ENCODE results near the gene SSR3.

SSR3 gene

DNA sequence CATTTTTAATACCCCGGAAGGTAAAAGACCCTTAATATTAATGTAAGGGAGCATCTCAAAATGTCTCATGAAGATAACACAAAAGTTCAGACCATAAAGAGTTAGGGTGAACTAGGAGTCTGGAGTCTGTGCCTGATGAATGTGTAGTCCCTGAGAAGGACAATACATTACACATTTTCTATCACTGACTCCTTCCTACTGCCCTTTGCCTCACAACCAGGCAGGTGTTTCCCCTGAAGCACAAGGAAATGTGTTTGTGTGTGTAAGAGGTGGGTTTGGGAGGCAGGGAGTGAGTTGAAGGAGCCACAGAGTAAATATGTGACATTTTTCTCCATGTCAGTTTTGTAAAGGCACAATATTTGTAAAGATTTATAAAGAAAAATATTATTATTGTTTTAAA is 59.1 kb downstream of the SSR3 start:
- peaks cover 10% of the 10 kb centered on the region for H3K27me3 ChIP-seq (ENCODE audit: control insufficient read depth, low read length)
- H3K36me3 ChIP-seq (ENCODE audit: control insufficient read depth, low read length), result no peaks in the 10 kb centered on the region
- no peak overlapping the region for H3K27ac ChIP-seq (ENCODE audit: low read depth, low read length)
- no peaks in the 10 kb centered on the region for H3K9me2 ChIP-seq (replicated peaks; ENCODE audit: control insufficient read depth, low read length)
- H3F3A ChIP-seq (ENCODE audit: control insufficient read depth, insufficient read depth), result no peaks in the 10 kb centered on the region
- H3K4me2 ChIP-seq (ENCODE audit: low read length), result no peak overlapping the region
- H3K4me3 ChIP-seq (ENCODE audit: low read length), result no peak overlapping the region
- H3K4me1 ChIP-seq (ENCODE audit: control insufficient read depth, low read length), result no peaks in the 10 kb centered on the region
- TF ChIP-seq, protein P1, sequence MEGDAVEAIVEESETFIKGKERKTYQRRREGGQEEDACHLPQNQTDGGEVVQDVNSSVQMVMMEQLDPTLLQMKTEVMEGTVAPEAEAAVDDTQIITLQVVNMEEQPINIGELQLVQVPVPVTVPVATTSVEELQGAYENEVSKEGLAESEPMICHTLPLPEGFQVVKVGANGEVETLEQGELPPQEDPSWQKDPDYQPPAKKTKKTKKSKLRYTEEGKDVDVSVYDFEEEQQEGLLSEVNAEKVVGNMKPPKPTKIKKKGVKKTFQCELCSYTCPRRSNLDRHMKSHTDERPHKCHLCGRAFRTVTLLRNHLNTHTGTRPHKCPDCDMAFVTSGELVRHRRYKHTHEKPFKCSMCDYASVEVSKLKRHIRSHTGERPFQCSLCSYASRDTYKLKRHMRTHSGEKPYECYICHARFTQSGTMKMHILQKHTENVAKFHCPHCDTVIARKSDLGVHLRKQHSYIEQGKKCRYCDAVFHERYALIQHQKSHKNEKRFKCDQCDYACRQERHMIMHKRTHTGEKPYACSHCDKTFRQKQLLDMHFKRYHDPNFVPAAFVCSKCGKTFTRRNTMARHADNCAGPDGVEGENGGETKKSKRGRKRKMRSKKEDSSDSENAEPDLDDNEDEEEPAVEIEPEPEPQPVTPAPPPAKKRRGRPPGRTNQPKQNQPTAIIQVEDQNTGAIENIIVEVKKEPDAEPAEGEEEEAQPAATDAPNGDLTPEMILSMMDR (IDR thresholded peaks at IDR 0.05; ENCODE audit: low read depth, low read length, poor library complexity, severe bottlenecking), result no peak
- TF ChIP-seq EZH2phosphoT487 (IDR thresholded peaks at IDR 0.05; ENCODE audit: borderline replicate concordance, low read length), result no peak
- H3K79me2 ChIP-seq (ENCODE audit: control insufficient read depth, low read length), result no peaks in the 10 kb centered on the region
- H4K20me1 ChIP-seq (ENCODE audit: control insufficient read depth, insufficient read depth, low read depth, low read length), result no peaks in the 10 kb centered on the region
- peaks cover 7% of the 10 kb centered on the region; the same call in 1 of the 2 replicates for H3K9me3 ChIP-seq (ENCODE audit: control insufficient read depth, insufficient read depth, low read length)

DNA sequence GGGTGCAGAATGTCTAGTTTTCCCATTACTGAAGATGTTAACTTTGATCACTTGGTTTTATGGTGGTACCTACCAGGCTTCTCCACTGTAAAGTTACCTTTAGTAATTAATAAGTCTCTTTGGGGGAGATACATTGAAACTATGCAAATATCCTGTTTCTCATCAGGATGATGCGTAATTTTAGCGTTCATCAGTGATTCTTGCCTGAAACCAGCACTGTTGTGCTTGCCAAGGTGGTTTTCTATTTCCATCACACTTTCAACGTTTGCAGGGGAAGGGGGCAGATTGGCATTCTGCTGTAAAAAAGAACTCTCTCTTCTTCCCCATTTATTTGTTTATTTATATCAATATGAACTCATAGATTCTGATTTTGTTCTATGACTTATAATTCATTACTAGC is 61.0 kb downstream of the SSR3 start:
- Histone ChIP-seq H3K79me2 (ENCODE audit: control insufficient read depth, low read length) (no peaks in the 10 kb centered on the region), H3F3A (ENCODE audit: control insufficient read depth, insufficient read depth) (no peaks in the 10 kb centered on the region), H3K4me2 (ENCODE audit: low read length) (no peak overlapping the region), H4K20me1 (ENCODE audit: control insufficient read depth, insufficient read depth, low read depth, low read length) (no peaks in the 10 kb centered on the region), H3K27ac (ENCODE audit: low read depth, low read length) (no peak overlapping the region), H3K4me1 (ENCODE audit: control insufficient read depth, low read length) (no peaks in the 10 kb centered on the region), H3K4me3 (ENCODE audit: low read length) (no peak overlapping the region), H3K36me3 (ENCODE audit: control insufficient read depth, low read length) (no peaks in the 10 kb centered on the region), H3K9me2 (replicated peaks; ENCODE audit: control insufficient read depth, low read length) (no peaks in the 10 kb centered on the region), H3K27me3 (ENCODE audit: control insufficient read depth, low read length) (peaks cover 12% of the 10 kb centered on the region), H3K9me3 (ENCODE audit: control insufficient read depth, insufficient read depth, low read length) (peaks cover 7% of the 10 kb centered on the region; the same call in 1 of the 2 replicates)
- TF ChIP-seq, protein P1 (IDR thresholded peaks at IDR 0.05; ENCODE audit: low read depth, low read length, poor library complexity, severe bottlenecking), result no peak
- no peak for TF ChIP-seq EZH2phosphoT487 (IDR thresholded peaks at IDR 0.05; ENCODE audit: borderline replicate concordance, low read length)

DNA sequence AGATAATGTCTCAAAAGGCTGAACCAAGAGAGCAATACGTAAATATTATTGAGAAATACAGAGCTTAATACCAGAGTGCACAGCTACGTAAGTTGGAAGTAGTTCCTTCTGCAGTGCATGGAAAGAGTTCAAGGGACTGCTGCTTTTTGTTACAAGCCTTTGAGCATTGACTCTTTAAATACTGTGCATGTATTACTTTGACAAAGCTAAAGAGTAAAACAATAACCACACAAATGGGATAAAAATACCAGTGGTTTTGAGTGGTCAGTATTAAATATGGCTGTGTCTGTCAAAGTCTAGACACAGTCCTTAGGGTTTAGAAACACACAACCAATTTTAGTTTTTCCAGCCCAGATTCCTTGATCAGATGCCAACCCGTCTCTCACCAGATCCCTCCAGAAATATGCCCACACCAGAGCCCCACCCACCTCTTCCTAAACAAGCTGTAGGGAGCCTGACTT is 62.1 kb downstream of the SSR3 start:
- Histone ChIP-seq H3K27me3 (ENCODE audit: control insufficient read depth, low read length) (peaks cover 12% of the 10 kb centered on the region), H3K79me2 (ENCODE audit: control insufficient read depth, low read length) (no peaks in the 10 kb centered on the region), H4K20me1 (ENCODE audit: control insufficient read depth, insufficient read depth, low read depth, low read length) (no peaks in the 10 kb centered on the region), H3K4me1 (ENCODE audit: control insufficient read depth, low read length) (no peaks in the 10 kb centered on the region), H3K27ac (ENCODE audit: low read depth, low read length) (no peak overlapping the region), H3K4me3 (ENCODE audit: low read length) (no peak overlapping the region), H3K9me3 (ENCODE audit: control insufficient read depth, insufficient read depth, low read length) (0 out of 2 replicates have a peak, but pooled peaks cover 2% of the 10 kb centered on the region), H3K4me2 (ENCODE audit: low read length) (no peak overlapping the region), H3K9me2 (replicated peaks; ENCODE audit: control insufficient read depth, low read length) (no peaks in the 10 kb centered on the region), H3K36me3 (ENCODE audit: control insufficient read depth, low read length) (no peaks in the 10 kb centered on the region), H3F3A (ENCODE audit: control insufficient read depth, insufficient read depth) (no peaks in the 10 kb centered on the region)
- TF ChIP-seq, protein P1 (IDR thresholded peaks at IDR 0.05; ENCODE audit: low read depth, low read length, poor library complexity, severe bottlenecking), result no peak

Measured in DOHH2 (cell line).